NOMO-1 (cell line): ENCODE measurements around the gene MAGI2.

Experiments used
- DNase-seq, 2 experiments: peaks; one replicate each; lab custom pipeline; 2025; ENCODE audit not compliant: unreplicated experiment in 2 of 2; lab: John Stamatoyannopoulos, UW

Gene MAGI2

GRCh38 chr7:79381921-79382320 lies 71.5 kb downstream of the MAGI2 start:
- DNase-seq: no peak

- DNase-seq: no peak
Measured at GRCh38 chr7:79377097-79377496, 76.4 kb downstream of the MAGI2 start.

- DNase-seq: no peak
Measured at GRCh38 chr7:79376299-79377025, 77.0 kb downstream of the MAGI2 start.

- DNase-seq: no peak
Measured at GRCh38 chr7:79361214-79361613, 92.3 kb downstream of the MAGI2 start.

GRCh38 chr7:79359827-79360226 lies 93.6 kb downstream of the MAGI2 start:
- no peak for DNase-seq

GRCh38 chr7:79357101-79357500 lies 96.4 kb downstream of the MAGI2 start:
- no peak for DNase-seq

GRCh38 chr7:79353720-79354468 lies 99.6 kb downstream of the MAGI2 start:
- DNase-seq: no peak

GRCh38 chr7:79352323-79352722 lies 101.1 kb downstream of the MAGI2 start:
- no peak for DNase-seq

GRCh38 chr7:79347351-79347750 lies 106.1 kb downstream of the MAGI2 start:
- DNase-seq: no peak

GRCh38 chr7:79341902-79342301 lies 111.6 kb downstream of the MAGI2 start:
- DNase-seq: no peak

- no peak for DNase-seq
Measured at GRCh38 chr7:79340212-79340611, 113.3 kb downstream of the MAGI2 start.

GRCh38 chr7:79339208-79339925 lies 114.1 kb downstream of the MAGI2 start:
- DNase-seq: no peak

GRCh38 chr7:79337717-79338116 lies 115.8 kb downstream of the MAGI2 start:
- no peak for DNase-seq

- no peak for DNase-seq
Measured at GRCh38 chr7:79334841-79335240, 118.6 kb downstream of the MAGI2 start.

- no peak for DNase-seq
Measured at GRCh38 chr7:79334334-79334733, 119.1 kb downstream of the MAGI2 start.

- no peak for DNase-seq
Measured at GRCh38 chr7:79332091-79332490, 121.4 kb downstream of the MAGI2 start.

- DNase-seq: no peak
Measured at GRCh38 chr7:79329464-79329863, 124.0 kb downstream of the MAGI2 start.

- DNase-seq: no peak
Measured at GRCh38 chr7:79320741-79321473, 132.6 kb downstream of the MAGI2 start.

- DNase-seq: no peak
Measured at GRCh38 chr7:79319369-79319768, 134.1 kb downstream of the MAGI2 start.

GRCh38 chr7:79317728-79318127 lies 135.7 kb downstream of the MAGI2 start:
- no peak for DNase-seq

- DNase-seq: no peak
Measured at GRCh38 chr7:79312022-79312421, 141.4 kb downstream of the MAGI2 start.
